GM19035 (cell line): ENCODE results near the gene TTC22.

Experiments used
- ATAC-seq: cut with Tn5 transposase; IDR thresholded peaks from one replicate; pipeline ENCODE4 v1.9.1; 2021; ENCODE audit not compliant: unreplicated experiment

The TTC22 gene

DNA sequence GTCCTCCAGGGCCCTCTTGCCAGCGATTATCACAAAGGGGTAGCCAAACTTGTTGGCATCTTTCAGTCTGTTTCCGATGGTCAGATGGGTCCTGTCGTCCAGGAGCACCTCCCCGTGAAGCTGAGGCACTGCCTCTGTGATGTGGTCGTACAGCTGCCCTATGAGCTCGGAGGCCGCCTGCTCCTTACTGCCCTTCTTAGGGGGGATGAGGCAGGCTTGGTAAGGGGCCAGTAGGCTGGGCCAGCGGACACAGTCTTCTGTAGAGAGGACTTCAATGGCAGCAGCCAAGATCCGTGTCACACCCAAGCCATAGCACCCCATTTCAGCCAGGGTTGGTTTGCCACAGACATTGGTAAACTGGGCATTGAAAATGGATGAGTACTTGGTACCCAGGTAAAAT, 43.3 kb downstream of the TTC22 start:
- no peak for ATAC-seq

DNA sequence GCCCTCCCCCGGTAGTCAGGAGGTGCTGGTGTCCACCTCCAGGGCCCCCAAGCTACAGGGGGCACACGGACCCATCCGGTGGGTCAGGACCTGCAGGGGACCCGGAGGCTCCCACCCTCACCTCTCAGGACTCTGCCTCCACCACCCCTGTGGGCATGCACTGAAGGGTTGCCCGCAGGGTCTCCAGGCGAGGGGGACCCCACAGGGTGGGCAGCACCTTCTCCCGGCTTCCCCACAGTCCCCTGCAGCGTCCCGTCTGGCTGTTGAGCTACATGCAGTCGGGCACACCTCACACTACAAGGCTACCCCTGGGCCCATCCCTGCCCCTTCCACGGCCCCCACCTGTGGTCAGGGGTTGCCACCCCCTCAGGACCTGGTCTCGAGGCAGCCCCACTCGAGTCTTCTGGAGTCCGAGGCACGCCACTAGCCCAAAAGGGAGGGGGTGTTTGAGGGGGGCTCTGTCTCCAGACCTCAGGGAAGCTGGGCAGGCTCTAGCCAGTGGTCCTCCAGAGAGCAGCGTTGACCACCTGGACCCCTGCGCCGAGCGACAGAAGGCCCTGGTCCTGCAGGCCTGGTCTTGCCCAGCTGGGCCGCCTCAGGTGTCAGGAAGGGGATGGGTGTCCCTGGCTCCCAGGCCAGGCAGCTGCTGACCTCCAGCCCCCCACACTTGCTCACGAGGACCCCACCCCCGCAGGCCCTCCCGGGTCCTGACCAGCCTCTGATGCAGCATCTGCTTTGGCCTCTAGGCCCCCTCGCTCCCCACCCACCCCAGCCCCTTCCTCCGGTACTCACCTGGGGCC, 46.4 kb downstream of the TTC22 start:
- no peak for ATAC-seq

DNA sequence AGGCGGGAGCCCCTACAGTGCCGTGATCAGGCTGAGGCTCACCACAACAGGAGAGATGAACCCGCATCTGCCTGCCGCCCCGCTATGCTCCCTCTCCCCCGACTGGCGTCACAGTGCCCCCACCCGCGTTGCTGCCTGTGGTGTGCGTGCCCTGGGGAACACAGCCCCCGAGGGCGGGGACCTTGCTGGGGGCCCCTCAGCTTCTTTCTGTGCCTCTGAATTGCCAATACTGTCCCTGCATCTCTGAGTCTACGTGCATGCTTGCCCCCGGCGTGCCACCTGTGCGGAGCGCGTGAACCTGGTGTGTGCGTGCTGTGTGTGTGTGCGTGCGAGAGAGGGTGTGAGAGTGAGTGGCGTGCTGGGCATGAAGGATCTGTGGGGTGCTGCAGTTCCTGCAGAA, 47.1 kb downstream of the TTC22 start:
- no peak for ATAC-seq

DNA sequence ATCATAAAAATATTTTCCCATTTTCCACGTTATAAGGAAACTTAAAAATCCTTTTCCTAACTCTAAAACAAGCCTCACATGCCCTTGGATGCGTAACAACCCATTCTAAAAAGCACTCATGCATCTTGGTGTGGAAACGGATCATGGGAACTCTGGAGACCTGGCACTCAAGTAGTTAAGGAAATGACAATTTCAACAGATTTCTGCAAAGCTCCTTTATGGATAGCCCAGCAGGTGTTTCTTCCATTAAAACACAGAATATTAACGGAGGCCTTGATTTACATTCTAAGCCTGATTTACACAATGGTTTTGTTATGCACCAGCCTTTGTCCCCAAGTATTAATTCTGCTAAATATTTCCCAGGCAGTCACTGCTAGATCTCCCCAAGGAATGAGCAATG, 49.7 kb downstream of the TTC22 start:
- ATAC-seq = no peak

DNA sequence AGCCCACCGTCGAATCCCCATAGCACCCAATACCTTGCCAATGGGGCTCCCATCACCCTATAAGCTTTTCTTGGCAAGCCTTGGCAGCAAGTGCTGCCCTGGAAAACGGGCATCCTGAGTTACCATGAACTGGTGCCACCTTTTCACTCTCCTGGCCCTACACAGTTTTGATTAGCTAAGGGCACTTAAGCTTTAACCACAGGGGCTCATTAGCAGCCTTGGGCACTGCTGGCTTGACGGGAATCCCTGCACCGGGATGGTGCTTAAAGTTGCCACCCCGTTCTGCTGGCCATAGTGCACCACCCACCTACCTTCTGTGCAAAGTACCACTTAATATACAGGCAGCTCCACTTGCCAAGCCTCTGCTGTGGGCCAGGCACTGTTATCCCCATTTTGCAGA, 50.5 kb downstream of the TTC22 start:
- no peak for ATAC-seq

DNA sequence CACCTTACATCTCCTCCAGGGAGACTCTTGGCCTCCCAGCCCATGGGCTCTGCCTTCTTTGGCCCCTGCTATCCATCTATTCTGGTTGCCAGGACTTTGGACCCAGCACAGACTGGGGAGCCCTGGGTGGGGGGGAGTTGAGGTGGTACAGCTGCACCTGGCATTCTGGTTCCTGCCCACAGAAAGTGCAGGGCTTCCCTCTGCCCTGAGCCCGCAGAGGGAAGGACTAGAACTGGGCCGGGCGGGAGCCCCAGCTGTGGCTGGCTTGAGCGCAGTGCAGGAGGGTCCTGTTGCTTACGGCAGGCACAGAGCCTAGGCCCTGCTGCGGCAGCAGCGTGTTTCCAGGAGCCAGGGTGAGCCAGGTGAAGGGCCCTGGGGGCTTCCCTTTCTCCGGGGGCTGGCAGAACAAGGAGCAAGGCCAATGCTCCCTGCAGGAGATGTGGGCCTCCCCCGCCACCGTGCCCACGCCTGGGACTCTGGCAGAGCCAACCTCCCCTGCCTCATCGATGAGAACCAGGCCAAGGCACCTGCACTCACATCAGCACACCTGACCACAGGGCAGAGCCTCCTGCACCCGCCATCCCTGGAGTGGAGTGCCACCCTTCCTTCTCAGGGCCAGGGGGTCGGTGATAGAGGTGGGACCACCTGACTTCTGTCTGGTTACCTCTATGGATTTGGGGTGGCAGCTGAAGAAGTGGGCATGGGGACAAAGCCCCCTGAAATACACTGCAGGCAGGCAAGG, 52.9 kb downstream of the TTC22 start:
- ATAC-seq = no peak

DNA sequence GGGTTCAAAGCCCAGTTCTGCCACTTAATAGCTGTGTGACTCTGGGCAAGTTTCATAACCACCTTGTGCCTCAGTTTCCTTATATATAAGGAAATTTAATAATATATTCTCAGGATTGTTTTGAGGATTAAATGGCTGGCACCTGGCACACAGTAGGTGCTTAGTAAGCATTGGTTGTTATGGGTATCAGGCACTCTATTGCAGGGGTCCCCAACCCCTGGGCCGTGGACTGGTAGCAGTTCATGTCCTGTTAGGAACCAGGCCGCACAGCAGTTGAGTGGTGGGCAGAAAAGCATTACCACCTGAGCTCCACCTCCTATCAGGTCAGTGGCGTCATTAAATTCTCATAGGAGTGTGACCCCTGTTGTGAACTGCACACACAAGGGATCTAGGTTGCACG, 55.3 kb downstream of the TTC22 start:
- ATAC-seq = no peak

DNA sequence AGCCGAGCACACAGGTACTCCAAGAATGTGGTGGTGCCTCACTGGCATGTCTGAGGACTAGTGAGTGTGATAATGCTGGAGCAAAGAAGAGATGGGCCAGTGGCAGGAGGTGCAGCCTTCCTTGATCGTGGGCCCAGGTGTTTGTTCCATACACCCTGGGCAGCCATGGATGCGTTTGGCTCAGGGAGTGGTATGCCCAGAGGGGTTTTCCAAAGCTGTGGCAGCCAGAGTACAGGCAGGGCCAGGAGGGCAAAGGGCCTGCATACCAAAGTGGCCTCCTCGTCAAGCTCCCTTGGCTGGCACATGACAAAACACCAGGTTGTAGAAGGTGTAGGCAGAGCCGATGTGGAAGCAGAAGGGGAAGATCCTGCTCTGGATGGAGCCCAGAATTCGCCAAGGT, 55.8 kb downstream of the TTC22 start:
- no peak for ATAC-seq

DNA sequence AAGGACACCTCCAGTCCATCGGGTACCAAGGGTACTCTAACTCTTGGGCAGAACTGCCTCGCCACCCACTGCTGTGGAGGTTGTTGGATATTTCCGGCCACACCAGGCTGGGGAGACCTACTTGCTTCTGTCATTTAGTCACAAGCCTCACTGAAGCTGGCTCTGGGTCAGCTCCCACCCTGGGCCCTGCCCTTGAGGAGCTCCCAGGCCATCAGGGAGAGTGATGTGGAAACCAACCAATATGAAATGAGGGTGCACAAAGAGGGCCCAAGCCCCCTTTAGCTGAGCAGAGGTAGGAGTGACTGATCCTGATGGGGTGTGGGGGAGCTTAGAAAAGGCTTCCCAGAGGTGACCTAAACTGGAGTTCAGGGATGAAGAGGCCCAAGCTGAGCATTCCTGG, 56.4 kb downstream of the TTC22 start:
- ATAC-seq = no peak

DNA sequence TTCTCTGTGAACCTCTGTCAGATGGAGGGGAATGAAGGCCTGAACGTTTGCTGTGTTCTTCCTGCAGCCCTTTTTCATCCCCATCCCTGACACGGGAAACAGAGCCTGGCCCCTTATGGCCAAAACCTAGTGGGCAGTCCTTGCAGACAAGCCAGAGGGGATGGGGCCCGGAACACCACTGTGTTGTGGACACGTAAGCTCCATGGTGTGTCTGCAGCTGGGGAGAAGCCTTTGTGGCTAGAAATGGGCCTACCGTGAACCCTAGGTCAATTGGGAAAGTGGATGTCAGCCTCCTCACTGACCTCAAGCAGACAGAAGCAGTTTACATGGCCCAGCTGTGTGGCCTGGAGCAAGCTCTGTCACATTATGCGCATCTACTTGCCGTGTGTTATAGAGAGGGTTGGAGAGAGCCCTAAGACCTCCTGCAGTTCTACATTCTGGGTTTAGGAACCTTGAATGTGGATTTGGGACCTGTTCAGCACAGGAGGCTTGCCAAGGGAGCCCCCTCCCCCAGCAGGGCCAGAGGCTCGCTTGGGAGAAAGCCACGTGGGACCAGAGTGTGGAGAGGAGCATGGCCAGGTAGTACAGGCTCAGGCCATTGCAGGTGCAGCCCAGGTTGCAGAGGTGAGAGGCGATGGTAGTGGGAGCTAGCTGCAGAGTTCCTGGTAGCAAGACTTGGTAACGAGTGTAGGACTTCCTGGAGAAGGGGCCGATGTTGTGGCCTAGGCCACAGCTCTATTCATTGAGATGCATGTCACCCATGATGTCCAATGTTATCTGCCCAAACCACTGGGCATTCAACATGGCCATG, 57.5 kb downstream of the TTC22 start:
- ATAC-seq = no peak

DNA sequence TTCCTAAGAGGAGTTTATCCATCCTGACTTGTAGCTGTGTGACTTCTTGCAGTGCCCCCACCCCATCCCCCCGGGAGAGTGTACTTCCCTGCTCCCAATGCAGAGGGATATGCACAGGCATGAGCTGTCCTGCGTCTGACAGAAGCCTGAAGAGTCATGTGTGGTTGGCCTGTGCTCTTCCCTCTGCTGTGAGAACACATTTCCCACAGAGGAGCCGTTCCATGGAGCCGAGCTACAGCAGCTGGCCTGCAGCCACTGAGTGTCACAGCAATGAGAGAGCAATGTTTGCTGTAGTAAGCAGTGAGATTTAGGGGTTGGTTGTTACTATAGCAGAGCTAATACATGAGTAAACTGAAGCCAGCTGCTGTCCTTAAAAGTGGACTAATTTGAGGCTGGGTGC, 58.8 kb downstream of the TTC22 start:
- ATAC-seq = no peak

DNA sequence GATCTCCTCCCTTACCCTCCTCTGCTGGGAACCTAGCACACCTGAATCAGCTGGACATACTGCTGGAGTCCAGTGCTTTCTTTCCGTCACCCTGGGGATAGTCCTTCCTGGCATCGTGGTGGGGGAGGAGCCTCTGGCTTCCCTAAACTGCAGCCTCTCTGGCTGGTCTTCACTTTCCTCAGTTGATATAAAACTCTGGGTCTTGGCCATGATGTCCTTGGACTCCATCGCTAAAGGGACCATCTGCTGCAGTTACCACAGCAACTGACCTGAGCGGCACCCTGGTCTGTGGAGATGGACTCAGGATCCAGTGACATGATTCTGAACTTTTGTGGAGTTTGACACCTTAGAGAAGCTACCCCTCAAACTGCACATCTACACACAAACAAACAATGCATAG, 59.6 kb downstream of the TTC22 start:
- no peak for ATAC-seq

DNA sequence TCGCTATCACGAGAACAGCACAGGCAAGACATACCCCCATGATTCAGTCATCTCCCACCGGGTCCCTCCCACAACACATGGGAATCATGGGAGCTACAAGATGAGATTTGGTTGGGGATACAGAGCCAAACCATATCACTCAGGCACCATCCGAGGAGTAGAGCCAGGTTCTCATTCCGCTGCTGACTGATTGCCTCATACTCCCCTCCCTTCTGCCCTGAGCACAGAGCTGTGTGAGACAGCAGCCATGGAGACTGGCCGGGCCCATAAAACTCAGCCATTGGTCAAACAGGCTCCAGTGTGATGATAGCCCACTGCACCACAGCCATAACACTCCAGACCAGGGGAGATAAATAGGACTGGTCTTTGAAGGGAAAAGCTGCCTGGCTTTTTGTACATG, 62.9 kb downstream of the TTC22 start:
- no peak for ATAC-seq

DNA sequence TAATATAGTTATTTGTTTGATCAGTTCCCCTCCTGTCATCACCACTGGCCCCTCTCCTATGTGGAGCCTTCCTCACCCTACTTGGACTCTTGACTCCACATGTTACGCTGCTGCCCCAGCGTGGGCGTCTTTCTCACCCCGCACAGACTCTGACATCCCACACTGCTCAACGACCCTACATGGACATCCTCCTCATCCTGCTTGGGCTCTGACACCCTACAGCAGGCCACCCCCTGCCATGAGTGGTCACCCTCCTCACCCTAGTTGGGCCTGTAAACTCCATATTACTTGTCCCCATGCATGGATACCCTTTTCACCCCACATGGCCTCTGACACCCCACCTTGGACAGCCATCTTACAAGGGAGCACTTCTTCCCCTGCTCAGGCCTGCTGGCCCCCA, 64.4 kb downstream of the TTC22 start:
- ATAC-seq = no peak
